CD14-positive monocyte (primary cell): ENCODE measurements around the gene CNOT8. TPM values are rescaled to one million over a fixed set of nuclear protein-coding genes. Genes with fewer than 3 reads are reported as not detected.

Experiments used
- DNase-seq, 3 donors: peaks; one replicate each; pipeline ENCODE4 v3.0.0-alpha.2; 2011 to 2022
- H2AFZ ChIP-seq: 2 replicates; pipeline ENCODE4 v1.6.0; 2012; ENCODE audit warnings: mild to moderate bottlenecking, low read depth, low read length, inconsistent platforms; ENCODE audit not compliant: insufficient read depth, poor library complexity, severe bottlenecking
- H3K27ac ChIP-seq, 2 donors: 1 replicate in 1 of 2; 2 replicates in 1 of 2; pipeline ENCODE4 v1.5.1; 2012 to 2013; ENCODE audit warnings: low read length in 2 of 2, control low read depth in 1 of 2, inconsistent platforms in 1 of 2, low read depth in 1 of 2, mild to moderate bottlenecking in 1 of 2
- H3K27me3 ChIP-seq, 2 donors: one replicate each; pipeline versions ENCODE4 v1.6.0 to v1.6.1; 2011 to 2013; ENCODE audit warnings: low read length in 2 of 2; ENCODE audit not compliant: control insufficient read depth in 2 of 2, insufficient read depth in 2 of 2
- H3K36me3 ChIP-seq, 2 donors: replicated peaks in 1 of 2; 1 replicate in 1 of 2; 2 replicates in 1 of 2; pipeline versions ENCODE4 v1.5.1 to v1.6.1; 2012 to 2013; ENCODE audit warnings: low read length in 2 of 2, control low read depth in 1 of 2, inconsistent platforms in 1 of 2, mild to moderate bottlenecking in 1 of 2; ENCODE audit not compliant: insufficient read depth in 2 of 2, control insufficient read depth in 1 of 2
- H3K4me1 ChIP-seq, 2 donors: 1 replicate in 1 of 2; 2 replicates in 1 of 2; pipeline versions ENCODE4 v1.5.1 to v1.6.1; 2012 to 2013; ENCODE audit warnings: low read length in 2 of 2, control low read depth in 1 of 2, inconsistent platforms in 1 of 2, mild to moderate bottlenecking in 1 of 2, moderate library complexity in 1 of 2; ENCODE audit not compliant: insufficient read depth in 2 of 2, control insufficient read depth in 1 of 2
- H3K4me2 ChIP-seq: replicated peaks from 2 replicates; pipeline ENCODE3; 2012; ENCODE audit warnings: low read length, moderate library complexity, mild to moderate bottlenecking; ENCODE audit not compliant: poor library complexity, severe bottlenecking; ENCODE audit errors: extremely low read depth
- H3K4me3 ChIP-seq, 3 experiments: fragments of 200-600 bp in 1 of 3; sonication (generic) in 1 of 3; replicated peaks in 1 of 3; 1 replicate in 2 of 3; 2 replicates in 1 of 3; pipeline ENCODE4 v1.5.1; 2011 to 2013; ENCODE audit warnings: low read length in 3 of 3, mild to moderate bottlenecking in 3 of 3, control low read depth in 2 of 3, low read depth in 2 of 3, inconsistent platforms in 1 of 3, moderate library complexity in 1 of 3
- H3K79me2 ChIP-seq: 2 replicates; pipeline ENCODE4 v1.6.0; 2012; ENCODE audit warnings: mild to moderate bottlenecking, control low read depth, inconsistent platforms, low read length, moderate library complexity; ENCODE audit not compliant: insufficient read depth
- H3K9ac ChIP-seq: 2 replicates; pipeline ENCODE4 v1.6.0; 2017; ENCODE audit warnings: low read length, mild to moderate bottlenecking; ENCODE audit not compliant: insufficient read depth, poor library complexity, severe bottlenecking
- H3K9me3 ChIP-seq, 2 donors: replicated peaks in 1 of 2; 1 replicate in 1 of 2; 2 replicates in 1 of 2; pipeline versions ENCODE4 v1.5.1 to v1.6.1; 2012 to 2013; ENCODE audit warnings: low read length in 2 of 2, control low read depth in 1 of 2; ENCODE audit not compliant: control insufficient read depth in 1 of 2, insufficient read depth in 1 of 2
- H4K20me1 ChIP-seq: 2 replicates; pipeline ENCODE4 v1.6.0; 2012; ENCODE audit warnings: mild to moderate bottlenecking, low read length, control low read depth, moderate library complexity; ENCODE audit not compliant: insufficient read depth
- H3K27ac Mint-ChIP-seq, 7 donors: one replicate each; pipeline ENCODE4 v1.8.0; 2020; ENCODE audit warnings: mild to moderate bottlenecking in 7 of 7, mixed read lengths in 7 of 7, moderate library complexity in 6 of 7, inconsistent platforms in 2 of 7
- H3K27me3 Mint-ChIP-seq, 3 donors: one replicate each; pipeline ENCODE4 v1.8.0; 2021 to 2022; ENCODE audit warnings: low read depth in 3 of 3, mild to moderate bottlenecking in 3 of 3, mixed read lengths in 3 of 3, moderate library complexity in 3 of 3, inconsistent platforms in 1 of 3
- H3K36me3 Mint-ChIP-seq, 2 donors: one replicate each; pipeline ENCODE4 v1.8.0; 2020; ENCODE audit warnings: mixed read lengths in 2 of 2, inconsistent platforms in 1 of 2, mild to moderate bottlenecking in 1 of 2
- H3K4me1 Mint-ChIP-seq: one replicate; pipeline ENCODE4 v1.8.0; 2020; ENCODE audit warnings: mild to moderate bottlenecking, mixed read lengths
- H3K4me3 Mint-ChIP-seq, 2 donors: one replicate each; pipeline ENCODE4 v1.8.0; 2020; ENCODE audit warnings: mild to moderate bottlenecking in 2 of 2, mixed read lengths in 2 of 2, moderate library complexity in 1 of 2
- H3K9me3 Mint-ChIP-seq, 7 donors: one replicate each; pipeline ENCODE4 v1.8.0; 2020 to 2022; ENCODE audit warnings: mixed read lengths in 7 of 7, mild to moderate bottlenecking in 6 of 7, moderate library complexity in 6 of 7, inconsistent platforms in 2 of 7
- CTCF ChIP-seq: fragments of 200-600 bp; IDR thresholded peaks from one replicate; pipeline ENCODE4 v1.8.0; 2022; ENCODE audit warnings: antibody characterized with exemption, mild to moderate bottlenecking
- WGBS: methylation state at CpG from one replicate; pipeline ENCODE4 v1.1.5; 2013; ENCODE audit warnings: missing lambda C conversion rate; ENCODE audit not compliant: insufficient coverage; 5-methylcytosine and 5-hydroxymethylcytosine counted together
- intact Hi-C, 2 donors: fragments of 100-400 bp; cut with micrococcal nuclease; formaldehyde crosslinking; loops; one replicate each; pipeline versions ENCODE4 v1.15.0 to v1.15.1; 2023
- polyA minus RNA-seq: library from RNA; depleted of rRNA, polyadenylated mRNA; stranded (reverse); fragments of >200 nt; gene quantifications from 2 replicates; pipeline ENCODE4 v1.2.3, GENCODE V29; 2012
- polyA plus RNA-seq, 3 donors: library from polyadenylated mRNA; depleted of rRNA in 1 of 3; unstranded in 2 of 3; stranded (reverse) in 1 of 3; fragments of 300-500 nt in 2 of 3; fragments of >200 nt in 1 of 3; fragmentation: Illumina TruSeq in 2 of 3; gene quantifications; 1 replicate in 2 of 3; 2 replicates in 1 of 3; pipeline ENCODE4 v1.2.3, GENCODE V29; 2012 to 2021
- total RNA-seq, 12 experiments: library from RNA in 1 of 12; stranded (reverse) in 1 of 12; fragments of 120-200 nt in 1 of 12; gene quantifications; one replicate each; pipeline ENCODE4 v1.2.4 and lab custom pipeline; 2013 to 2026; ENCODE audit warnings: mixed read lengths in 6 of 12, inconsistent platforms in 1 of 12

Gene CNOT8
- 133 TPM for total RNA-seq (2013)
- 100 to 1,000 TPM in 2 of 3 donors, 10 to 100 TPM in 1; 98.7 to 160 (median 147) TPM for polyA plus RNA-seq
- polyA minus RNA-seq = 73.0 and 100 TPM in 2 replicates
- 50.5 to 108 (median 79.4) reads per million in 11 experiments for total RNA-seq (lab: John Stamatoyannopoulos, UW)

GRCh38 chr5:154858297-154858971, at the start of gene CNOT8:
Gene CNOT8 (plus strand): TSS chr5:154858627. CDS start chr5:154863279, 4,652 bp downstream.
- Histone ChIP-seq H3K27me3 (no peaks in the 10 kb centered on the region), H3K4me2 (peak within 1 kb of the TSS; percentile 87), H3K9ac (peak within 1 kb of the TSS; percentile 90), H3K27ac (peak within 1 kb of the TSS; percentile 96 to 98), H3K4me1 (peaks cover 42 to 64% of the 10 kb centered on the region in 2 donors), H3K79me2 (peaks cover 49% of the 10 kb centered on the region), H2AFZ (peak within 1 kb of the TSS; percentile 90), H4K20me1 (peaks cover 36% of the 10 kb centered on the region), H3K4me3 (peak within 1 kb of the TSS; percentile 87 to 96 (median 89)), H3K9me3 (no peaks in the 10 kb centered on the region), H3K36me3 (peaks cover 2 to 5% of the 10 kb centered on the region in 2 donors)
- peak within 1 kb of the TSS; percentile 93 to 99 (median 99) for H3K27ac Mint-ChIP-seq
- WGBS = under 1% methylated on average over 56 of the region's 65 CpGs
- H3K4me3 Mint-ChIP-seq = peak within 1 kb of the TSS; percentile 77 to 96
- H3K9me3 Mint-ChIP-seq = peaks cover 0 to 2% (median 0%) of the 10 kb centered on the region in 7 donors
- H3K27me3 Mint-ChIP-seq = peaks cover 0 to 5% (median 2%) of the 10 kb centered on the region in 3 donors
- peaks cover 53% of the 10 kb centered on the region for H3K4me1 Mint-ChIP-seq
- H3K36me3 Mint-ChIP-seq = peaks cover 2 to 7% of the 10 kb centered on the region in 2 donors
- peak; percentile 90 to 94 (median 93) for DNase-seq
- TF ChIP-seq CTCF = no peak
- intact Hi-C loops = loop anchor here (2.0 to 10.0 kb wide), 6 partner anchors 79 to 411 kb away; partner anchors contain the start of genes GEMIN5 (in 1 of the 2), MRPL22 (in 1 of the 2) and SAP30L (in 1 of the 2)

- H3K9me3 ChIP-seq = no peaks in the 10 kb centered on the region
- peaks cover 11 to 18% of the 10 kb centered on the region in 2 donors for H3K4me1 ChIP-seq
- no peak for DNase-seq
- H3K36me3 ChIP-seq = peaks cover 83 to 95% of the 10 kb centered on the region in 2 donors
- H3K79me2 ChIP-seq = no peaks in the 10 kb centered on the region
- no peaks in the 10 kb centered on the region for H3K27me3 ChIP-seq
- H4K20me1 ChIP-seq = peaks cover 25% of the 10 kb centered on the region
- H3K27me3 Mint-ChIP-seq = no peaks in the 10 kb centered on the region
- no peak overlapping the region for H3K9ac ChIP-seq
- no peak overlapping the region for H3K4me2 ChIP-seq
- H2AFZ ChIP-seq = no peak overlapping the region
- no peak overlapping the region for H3K4me3 Mint-ChIP-seq
- H3K9me3 Mint-ChIP-seq = no peaks in the 10 kb centered on the region
- 83% methylated on average over 5 of the region's 7 CpGs for WGBS
- H3K27ac ChIP-seq = peak overlapping the region in 1 of 2 donors; percentile 48
- H3K27ac Mint-ChIP-seq = peak overlapping the region in 6 of 7 donors; percentile 50 to 77 (median 63)
- H3K4me1 Mint-ChIP-seq = peaks cover 19% of the 10 kb centered on the region
- no peak for TF ChIP-seq CTCF
- no peak overlapping the region for H3K4me3 ChIP-seq
- peaks cover 65 to 92% of the 10 kb centered on the region in 2 donors for H3K36me3 Mint-ChIP-seq
- intact Hi-C loops = loop anchor here in 1 of 2 donors (5.0 kb wide), 1 partner anchor 159 kb away; no protein-coding TSS in a partner anchor
These were observed 47.2 kb upstream of the CNOT8 start for GRCh38 chr5:154811239-154811638.
